Left lung (tissue), 10 donors: Measurements from ENCODE around the gene MAML1. TPM values are rescaled to one million over a fixed set of nuclear protein-coding genes. Genes with fewer than 3 reads are reported as not detected.

ENCODE experiments used
- ATAC-seq: fragments of 200-7000 bp; cut with Tn5 transposase; one replicate; pipeline ENCODE4 v1.9.1; 2020; ENCODE audit warnings: moderate library complexity
- DNase-seq, 4 donors: peaks; one replicate each; pipeline ENCODE4 v3.0.0-alpha.2; 2013 to 2020
- H3K27ac ChIP-seq, 2 donors: fragments of 200-600 bp; sonication (generic) in 1 of 2; one replicate each; pipeline versions ENCODE4 v1.5.0 to v1.8.0; 2020 to 2021
- H3K27me3 ChIP-seq, 2 donors: fragments of 200-600 bp; sonication (generic) in 1 of 2; one replicate each; pipeline versions ENCODE4 v1.5.0 to v1.8.0; 2020 to 2021
- H3K36me3 ChIP-seq, 2 donors: fragments of 200-600 bp; sonication (generic) in 1 of 2; one replicate each; pipeline versions ENCODE4 v1.5.0 to v1.8.0; 2020 to 2021
- H3K4me1 ChIP-seq, 2 donors: fragments of 200-600 bp; one replicate each; pipeline ENCODE4 v1.8.0; 2021
- H3K4me3 ChIP-seq, 2 donors: fragments of 200-600 bp; sonication (generic) in 1 of 2; one replicate each; pipeline versions ENCODE4 v1.5.0 to v1.8.0; 2020 to 2021; ENCODE audit warnings: mild to moderate bottlenecking in 1 of 2
- H3K9me3 ChIP-seq, 2 donors: fragments of 200-600 bp; sonication (generic) in 1 of 2; one replicate each; pipeline versions ENCODE4 v1.5.0 to v1.8.0; 2020 to 2021
- CTCF ChIP-seq, 2 donors: fragments of 200-600 bp; sonication (generic) in 1 of 2; IDR thresholded peaks; one replicate each; pipeline versions ENCODE4 v1.5.0 to v1.8.0; 2021; ENCODE audit warnings: antibody characterized with exemption in 2 of 2
- intact Hi-C, 2 donors: fragments of 100-400 bp; cut with DNase I; formaldehyde crosslinking; loops; one replicate each; pipeline versions ENCODE4 v1.11.2 to v1.14.2; 2022
- polyA plus RNA-seq, 6 donors: library from polyadenylated mRNA; unstranded; fragments of 120-200 nt; gene quantifications; one replicate each; pipeline ENCODE4 v1.2.1, GENCODE V29; 2013; ENCODE audit not compliant: insufficient read length in 6 of 6
- total RNA-seq, 2 donors: library from RNA; stranded (reverse); fragmentation: NEBNext Ultra II Directional; extraction: Animal tissue kit (Norgen Biotek cat#: 25700); gene quantifications; one replicate each; pipeline ENCODE4 v1.2.1, GENCODE V29; 2021
- donor health status: DM: no; HTN: yes; CAD: no.
- donor health status: DM: no; HTN: no; CAD: no.

MAML1 gene
- total and polyA plus RNA-seq, 8 donors: 23.8 to 48.1 (median 43.9) TPM

- no peak for DNase-seq
- no peak for ATAC-seq
- Histone ChIP-seq H3K4me1 (peaks cover 0 to 27% of the 10 kb centered on the region in 2 donors), H3K4me3 (no peak overlapping the region), H3K9me3 (no peaks in the 10 kb centered on the region), H3K27ac (no peak overlapping the region), H3K27me3 (no peaks in the 10 kb centered on the region), H3K36me3 (peaks cover 0 to 13% of the 10 kb centered on the region in 2 donors)
- intact Hi-C loops: no loop called here
- TF ChIP-seq CTCF (IDR thresholded peaks at IDR 0.05): no peak
These were observed 14.2 kb downstream of the MAML1 start for GRCh38 chr5:179746872-179747271.

GRCh38 chr5:179747811-179748210, 15.2 kb downstream of the MAML1 start:
- DNase-seq (no peak), ATAC-seq (no peak)
- Histone ChIP-seq H3K4me3 (no peak overlapping the region), H3K36me3 (peaks cover 0 to 13% of the 10 kb centered on the region in 2 donors), H3K4me1 (peaks cover 0 to 27% of the 10 kb centered on the region in 2 donors), H3K9me3 (no peaks in the 10 kb centered on the region), H3K27me3 (no peaks in the 10 kb centered on the region), H3K27ac (no peak overlapping the region)
- intact Hi-C loops: no loop called here
- no peak for TF ChIP-seq CTCF (IDR thresholded peaks at IDR 0.05)

- peak in 1 of 4 donors; percentile 8 for DNase-seq
- H3K27me3 ChIP-seq: no peaks in the 10 kb centered on the region
- H3K27ac ChIP-seq: no peak overlapping the region
- peaks cover 7 to 46% of the 10 kb centered on the region in 2 donors for H3K4me1 ChIP-seq
- peaks cover 0 to 13% of the 10 kb centered on the region in 2 donors for H3K36me3 ChIP-seq
- no peak overlapping the region for H3K4me3 ChIP-seq
- TF ChIP-seq CTCF (IDR thresholded peaks at IDR 0.05): no peak
- no peaks in the 10 kb centered on the region for H3K9me3 ChIP-seq
- intact Hi-C loops: no loop called here
- ATAC-seq: no peak
These were observed 17.4 kb downstream of the MAML1 start for GRCh38 chr5:179749857-179750508.

GRCh38 chr5:179753971-179754370, 21.3 kb downstream of the MAML1 start:
- peak in 1 of 4 donors; percentile 15 for DNase-seq
- intact Hi-C loops: no loop called here
- H3K27ac ChIP-seq: no peak overlapping the region
- peaks cover 0 to 13% of the 10 kb centered on the region in 2 donors for H3K36me3 ChIP-seq
- no peak overlapping the region for H3K4me3 ChIP-seq
- no peak for TF ChIP-seq CTCF (IDR thresholded peaks at IDR 0.05)
- H3K9me3 ChIP-seq: no peaks in the 10 kb centered on the region
- ATAC-seq: peak; percentile 90
- no peaks in the 10 kb centered on the region for H3K27me3 ChIP-seq
- peaks cover 7 to 47% of the 10 kb centered on the region in 2 donors for H3K4me1 ChIP-seq

- TF ChIP-seq CTCF (IDR thresholded peaks at IDR 0.05): no peak
- no peak for DNase-seq
- H3K4me1 ChIP-seq: peaks cover 12 to 58% of the 10 kb centered on the region in 2 donors
These were observed 22.4 kb downstream of the MAML1 start for GRCh38 chr5:179755022-179755421.

More at GRCh38 chr5:179755022-179755421, 22.4 kb downstream of the MAML1 start:
- no peaks in the 10 kb centered on the region for H3K9me3 ChIP-seq
- H3K4me3 ChIP-seq: no peak overlapping the region
- ATAC-seq: no peak
- intact Hi-C loops: no loop called here
- H3K27ac ChIP-seq: no peak overlapping the region
- H3K27me3 ChIP-seq: no peaks in the 10 kb centered on the region
- peaks cover 0 to 6% of the 10 kb centered on the region in 2 donors for H3K36me3 ChIP-seq
